HG03097 (cell line): Measurements from ENCODE around the gene FGF10.

Experiments used
- ATAC-seq: cut with Tn5 transposase; IDR thresholded peaks from one replicate; pipeline ENCODE4 v1.9.1; 2021; ENCODE audit not compliant: unreplicated experiment, low FRiP score

FGF10 gene

DNA sequence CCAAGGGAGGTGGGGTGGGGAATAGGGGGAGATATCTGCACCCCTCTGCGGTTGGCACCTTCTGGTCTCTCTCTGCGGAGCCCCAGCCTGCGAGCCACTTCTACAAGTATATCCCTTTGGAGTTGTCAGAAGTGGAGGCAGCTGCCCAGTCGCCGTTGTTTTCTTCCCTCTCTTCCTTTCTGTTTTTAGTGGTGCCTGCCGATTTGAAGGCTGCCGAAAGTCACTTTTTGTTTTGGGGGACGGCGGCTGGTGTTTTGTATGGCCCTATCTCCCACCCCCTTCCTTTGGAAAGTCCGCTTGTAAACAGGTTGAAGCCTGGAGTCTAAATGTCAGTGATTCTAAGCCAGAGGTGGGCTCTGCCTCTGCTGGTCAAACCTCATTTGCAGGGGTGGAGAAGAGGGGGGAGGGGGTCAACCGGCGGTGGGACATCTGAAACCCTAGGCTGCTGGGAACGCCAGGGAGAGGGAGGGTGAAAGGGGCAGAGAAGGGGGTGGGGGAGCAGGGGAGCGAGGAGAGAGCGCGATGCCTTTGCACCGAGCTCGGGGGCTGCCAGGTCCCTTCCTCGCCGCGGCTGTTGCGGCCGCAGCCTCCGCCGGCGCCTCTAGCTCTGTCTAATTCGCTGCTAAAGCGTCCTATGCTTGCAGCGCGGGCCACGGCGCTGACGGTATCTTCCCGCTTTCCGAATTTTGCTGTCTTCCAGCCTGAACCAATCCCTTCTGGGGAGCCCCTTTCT, at the start of gene FGF10:
FGF10 (minus strand) TSS at position 331 of the 733 bp plus-strand sequence. CDS start 738 bp downstream, outside the sequence.
- ATAC-seq: no peak

DNA sequence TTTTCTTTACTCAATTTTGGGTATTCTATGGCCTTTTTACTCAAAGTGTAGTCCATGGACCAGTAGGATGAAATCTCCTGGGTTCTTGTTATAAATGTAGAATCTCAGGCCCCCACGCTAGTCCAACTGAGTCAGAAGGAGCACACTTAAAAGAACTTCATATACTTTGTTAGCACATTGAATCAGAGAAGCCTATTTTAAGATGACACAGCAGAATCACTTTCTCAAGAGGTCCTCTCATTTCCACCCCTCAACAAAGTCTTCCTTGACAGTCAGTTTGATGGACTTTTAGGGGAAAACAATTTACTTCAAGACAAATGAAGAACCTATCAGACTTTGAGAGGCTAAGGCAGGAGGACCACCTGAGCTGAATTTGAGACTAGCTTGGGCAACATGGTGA, 37.7 kb upstream of the FGF10 start:
- no peak for ATAC-seq

DNA sequence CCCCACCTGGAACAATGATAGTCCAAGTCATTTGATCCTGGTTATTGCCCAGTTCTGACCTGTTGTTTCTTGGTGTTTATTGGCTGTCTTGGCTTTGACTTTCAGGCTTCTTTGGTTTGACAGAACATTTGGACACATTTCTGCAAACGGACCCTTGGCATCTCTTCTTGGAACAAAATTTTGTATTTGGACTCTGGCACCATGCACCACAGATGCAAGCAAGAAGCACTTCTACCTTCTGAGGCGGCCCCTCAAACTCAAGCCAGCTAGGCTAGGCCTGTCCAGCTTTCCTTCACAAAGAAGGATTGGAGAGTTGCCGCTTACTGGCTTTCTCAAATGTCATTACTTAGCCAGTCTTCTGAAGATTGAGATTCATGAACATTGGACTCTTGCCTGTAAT, 23.1 kb upstream of the FGF10 start:
- no peak for ATAC-seq

DNA sequence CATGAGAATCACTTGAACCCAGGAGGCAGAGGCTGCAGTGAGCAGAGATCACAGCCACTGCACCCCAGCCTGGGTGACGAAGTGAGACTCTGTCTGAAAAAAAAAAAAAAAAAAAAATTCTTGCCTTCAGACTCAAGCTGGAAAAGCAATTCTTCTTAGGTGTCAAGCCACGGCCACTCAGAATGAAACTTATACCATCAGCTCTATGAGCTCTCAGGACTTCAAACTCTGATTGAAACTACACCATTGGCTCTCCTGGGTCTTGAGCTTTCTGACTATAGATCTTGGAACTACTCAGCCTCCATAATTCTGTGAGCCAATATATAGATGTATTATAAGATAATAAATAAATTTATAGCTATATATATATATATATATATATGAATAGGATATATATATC, 12.9 kb upstream of the FGF10 start:
- no peak for ATAC-seq

DNA sequence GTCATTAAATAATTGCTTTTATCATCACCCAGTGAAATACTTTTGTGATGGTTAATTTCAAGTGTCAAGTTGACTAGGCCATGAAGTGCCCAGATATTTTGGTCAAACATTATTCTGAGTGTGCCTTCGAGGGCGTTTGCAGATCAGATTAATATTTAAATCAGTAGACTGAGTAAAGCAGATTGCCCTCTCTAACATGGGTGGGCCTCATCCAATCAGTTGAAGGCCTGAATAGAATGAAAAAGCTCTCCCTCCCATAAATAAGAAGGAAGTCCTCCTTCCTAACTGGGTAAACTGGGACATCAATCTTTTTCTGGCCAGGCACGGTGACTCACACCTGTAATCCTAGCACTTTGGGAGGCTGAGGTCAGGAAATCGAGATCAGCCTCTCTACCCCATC, 12.4 kb upstream of the FGF10 start:
- ATAC-seq: no peak

DNA sequence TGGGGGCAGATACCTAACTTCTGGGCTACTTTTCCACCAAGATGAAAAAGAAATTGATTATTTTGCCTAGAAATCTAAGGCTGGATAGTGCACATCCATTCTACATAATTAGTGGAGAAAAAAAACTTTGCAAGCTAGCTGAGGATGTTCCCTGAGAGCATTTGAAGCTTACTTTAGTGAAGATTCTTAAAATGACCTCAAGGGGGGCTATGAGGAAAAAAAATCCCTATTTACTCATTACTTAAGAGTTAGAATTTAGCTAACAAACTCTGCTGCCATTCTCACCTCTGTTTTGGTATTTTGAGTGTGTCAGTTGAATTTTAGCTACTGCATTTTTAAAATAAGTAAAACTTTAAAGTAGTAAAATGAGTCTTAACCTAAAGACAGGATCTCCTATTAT, 9.2 kb upstream of the FGF10 start:
- ATAC-seq: no peak

DNA sequence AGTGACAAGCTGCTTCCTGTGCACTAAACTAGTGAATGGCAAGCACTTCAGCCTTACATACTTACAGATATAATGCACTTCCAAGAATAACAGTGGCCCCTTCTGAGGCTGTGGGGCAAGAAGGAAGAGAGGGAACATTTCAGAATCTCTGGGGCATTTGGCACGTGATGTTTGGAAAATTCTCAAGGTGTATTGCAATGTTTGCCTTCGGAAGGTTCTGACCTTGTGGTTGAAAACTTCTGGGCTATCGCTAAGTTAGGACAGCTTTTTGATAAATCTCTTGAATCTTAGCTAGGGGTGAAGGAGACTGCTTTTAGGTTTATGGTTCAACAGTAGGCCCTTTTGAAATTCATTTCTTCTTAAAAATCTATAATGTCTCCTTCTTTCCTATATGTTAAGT, 7.1 kb upstream of the FGF10 start:
- no peak for ATAC-seq

DNA sequence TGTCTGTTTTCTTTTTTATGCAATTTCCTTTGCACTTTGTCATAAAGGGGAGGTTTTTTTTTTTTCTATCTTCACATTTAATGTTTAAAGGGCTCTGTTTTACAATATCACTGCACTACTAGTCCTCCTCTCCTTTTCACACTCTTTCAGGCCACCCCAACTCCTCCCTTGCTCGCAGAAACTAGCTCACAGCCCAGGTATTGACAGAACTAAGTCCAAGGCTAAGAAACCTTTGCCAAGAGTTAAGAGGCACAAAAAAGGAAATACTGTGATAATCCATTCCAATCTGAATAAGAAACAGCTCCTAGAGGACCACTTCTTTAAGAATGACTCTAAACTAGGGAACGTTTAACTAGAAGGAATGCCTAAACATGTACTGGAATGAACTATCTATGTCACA, 1.1 kb upstream of the FGF10 start:
- ATAC-seq: no peak

DNA sequence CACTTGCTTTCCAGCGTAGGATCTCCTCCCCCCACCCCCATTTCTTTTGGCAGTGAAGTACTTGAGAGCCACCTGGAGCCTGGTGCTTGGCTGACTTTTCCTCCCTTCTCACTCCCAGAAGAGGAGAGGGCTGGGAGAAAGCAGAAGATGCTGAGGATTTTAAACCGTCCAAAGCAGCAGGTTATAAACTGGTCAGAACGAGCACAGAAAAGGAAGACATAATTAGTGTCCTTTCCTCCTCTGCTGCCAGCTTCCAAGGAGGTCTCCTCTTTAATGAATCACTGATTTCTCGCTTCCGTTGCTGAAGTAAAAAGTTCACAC, 563 bp upstream of the FGF10 start:
- no peak for ATAC-seq

DNA sequence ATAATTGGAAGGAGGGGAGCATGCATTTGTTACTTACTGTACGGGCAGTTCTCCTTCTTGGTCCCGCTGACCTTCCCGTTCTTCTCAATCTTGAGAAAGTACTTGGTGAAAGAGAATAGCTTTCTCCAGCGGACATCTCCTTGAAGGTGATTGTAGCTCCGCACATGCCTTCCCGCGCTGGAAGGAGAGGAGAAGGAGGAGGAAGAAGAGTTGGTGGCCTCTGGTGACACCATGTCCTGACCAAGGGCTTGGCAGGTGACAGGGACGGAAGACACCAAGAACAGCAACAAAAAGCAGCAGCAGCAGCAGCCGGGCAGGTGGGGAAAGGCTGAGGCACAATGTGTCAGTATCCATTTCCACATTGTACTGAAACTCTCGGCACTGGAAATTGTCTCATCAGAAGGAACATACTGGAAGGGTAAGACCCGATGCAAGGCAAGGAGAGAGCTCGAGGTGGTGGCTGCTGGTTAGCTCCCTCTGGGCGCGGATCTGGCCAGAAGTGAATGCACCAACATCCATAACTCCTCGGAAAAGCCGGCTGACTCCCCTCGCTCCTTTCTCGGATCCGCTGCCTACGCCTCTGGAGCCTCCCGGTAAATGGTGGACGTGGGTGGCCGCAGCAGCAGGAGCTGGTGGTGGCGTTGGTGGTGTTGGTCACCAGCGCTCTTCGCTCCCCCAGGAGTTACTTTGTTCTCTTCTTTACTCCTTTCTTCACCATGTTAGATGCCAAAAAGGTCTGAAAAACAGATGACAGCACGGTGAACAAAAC, 715 bp downstream of the FGF10 start:
- no peak for ATAC-seq

DNA sequence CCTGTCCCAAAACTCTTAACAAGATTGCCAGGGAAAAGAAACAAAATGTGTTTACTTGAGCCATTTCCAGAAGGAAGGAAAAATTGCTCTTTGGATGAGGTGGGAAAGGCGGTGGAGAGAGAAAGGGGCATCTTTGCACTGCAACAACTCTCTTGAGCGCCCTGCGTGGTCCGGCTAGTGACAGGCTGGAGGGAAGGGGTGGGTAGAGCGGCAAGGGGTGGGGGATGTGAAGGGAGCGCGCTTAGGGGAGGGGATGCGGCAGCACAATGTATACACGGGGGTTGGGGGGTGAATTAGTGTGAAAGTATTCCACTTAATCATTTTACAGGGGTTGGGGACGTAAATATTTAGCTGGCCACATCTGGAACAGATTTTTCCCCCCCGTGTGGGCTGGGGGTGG, 1.3 kb downstream of the FGF10 start:
- ATAC-seq: no peak

DNA sequence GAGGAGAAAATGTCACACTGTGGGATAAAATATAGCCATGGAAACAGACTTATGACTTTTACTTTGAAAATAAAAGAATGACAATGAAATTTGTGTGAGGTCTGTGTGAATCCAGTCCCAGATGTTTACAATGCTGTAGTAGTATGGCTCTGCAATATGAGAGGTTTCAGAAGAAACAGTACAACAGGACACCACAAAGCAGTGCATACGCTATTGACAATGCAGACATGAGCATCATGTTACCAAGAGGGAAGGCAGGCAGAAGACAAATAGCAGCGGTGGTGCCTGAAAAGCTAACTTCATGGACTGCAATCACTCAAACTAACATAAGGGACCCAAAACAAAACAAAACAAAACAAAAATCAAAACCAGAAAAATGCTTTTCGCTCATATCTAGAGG, 1.8 kb downstream of the FGF10 start:
- ATAC-seq: no peak

DNA sequence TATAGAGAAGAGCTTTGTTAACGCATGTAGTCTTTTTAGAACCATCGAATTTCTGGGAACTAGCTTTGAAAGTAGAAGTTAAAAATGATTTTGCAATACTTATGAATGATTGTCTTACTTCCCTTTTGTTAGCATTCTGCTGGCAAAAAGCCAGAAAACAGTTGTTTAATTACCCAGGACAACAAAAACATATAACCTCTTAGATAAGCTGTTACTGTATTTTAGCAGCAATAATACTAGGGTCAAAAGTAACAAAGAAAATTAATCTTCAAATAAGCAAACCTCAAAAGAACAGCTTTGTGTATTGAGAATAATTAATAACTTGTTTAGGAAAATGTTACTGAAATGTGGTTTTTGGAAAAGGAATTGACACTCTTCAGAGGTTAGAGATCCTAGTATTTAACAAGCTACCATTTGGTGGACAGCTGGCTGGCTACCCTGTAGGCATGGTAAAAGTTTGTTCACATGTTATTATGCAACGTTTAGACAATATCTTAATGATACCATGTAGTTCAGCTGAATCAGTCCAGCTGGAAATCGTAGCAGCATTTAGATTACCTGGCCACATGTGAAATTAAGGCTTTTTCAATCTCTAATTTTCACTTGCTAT, 3.8 kb downstream of the FGF10 start:
- no peak for ATAC-seq

DNA sequence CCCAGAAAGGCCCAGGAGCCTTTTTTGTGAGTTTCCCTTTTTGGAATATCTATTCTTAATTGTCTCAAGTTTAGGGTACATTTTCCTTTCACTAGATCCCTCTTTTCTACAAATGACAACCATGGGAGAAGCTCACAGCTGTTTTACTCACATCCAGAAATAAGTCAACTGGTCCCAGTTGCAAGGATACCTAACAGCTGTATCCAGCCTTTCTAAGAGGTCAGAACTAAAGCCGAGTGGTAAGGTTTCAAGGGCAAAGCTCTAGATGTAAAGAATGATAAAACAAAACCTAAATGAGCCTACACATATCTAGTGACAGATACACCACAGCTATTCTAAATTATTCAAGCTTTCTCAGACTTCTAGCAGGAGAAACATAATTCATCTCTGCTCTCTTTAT, 4.4 kb downstream of the FGF10 start:
- ATAC-seq: no peak

DNA sequence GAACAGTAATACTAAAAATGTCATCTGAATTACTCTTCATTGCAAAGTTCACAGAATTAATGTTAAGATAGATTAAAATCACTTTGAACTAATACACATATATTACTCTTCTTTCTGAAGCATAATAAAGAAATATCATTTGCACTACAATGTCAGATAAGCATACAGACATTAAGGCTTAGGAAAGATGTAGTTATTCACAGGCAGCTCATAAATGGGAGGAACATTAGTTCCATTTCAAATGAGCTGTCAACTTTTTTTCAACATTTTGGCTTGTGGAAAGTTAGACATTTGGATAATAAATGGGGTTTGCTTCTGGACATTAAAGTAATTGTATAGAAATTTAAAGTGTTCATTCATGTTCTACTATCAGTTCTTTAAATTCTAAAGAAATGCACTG, 6.3 kb downstream of the FGF10 start:
- ATAC-seq: no peak

DNA sequence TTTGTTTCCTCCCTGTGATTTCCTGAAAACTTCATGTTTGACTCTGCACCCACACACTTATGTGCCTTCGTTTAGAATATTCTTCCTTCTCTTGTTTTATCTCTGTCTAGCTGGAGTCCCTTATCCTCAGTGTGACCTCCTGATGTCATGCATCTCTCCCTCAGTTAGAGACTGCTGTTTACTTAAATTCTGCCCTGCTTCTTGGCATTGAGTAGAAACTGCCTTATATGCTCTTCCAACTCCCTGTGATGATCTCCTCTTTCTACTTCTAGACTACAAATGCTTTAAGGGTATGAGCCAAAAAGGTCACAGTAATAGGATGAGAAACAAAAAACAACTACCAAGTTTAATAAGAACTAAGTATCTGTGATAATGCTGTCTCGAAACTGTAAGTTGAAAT, 12.2 kb downstream of the FGF10 start:
- ATAC-seq: no peak

DNA sequence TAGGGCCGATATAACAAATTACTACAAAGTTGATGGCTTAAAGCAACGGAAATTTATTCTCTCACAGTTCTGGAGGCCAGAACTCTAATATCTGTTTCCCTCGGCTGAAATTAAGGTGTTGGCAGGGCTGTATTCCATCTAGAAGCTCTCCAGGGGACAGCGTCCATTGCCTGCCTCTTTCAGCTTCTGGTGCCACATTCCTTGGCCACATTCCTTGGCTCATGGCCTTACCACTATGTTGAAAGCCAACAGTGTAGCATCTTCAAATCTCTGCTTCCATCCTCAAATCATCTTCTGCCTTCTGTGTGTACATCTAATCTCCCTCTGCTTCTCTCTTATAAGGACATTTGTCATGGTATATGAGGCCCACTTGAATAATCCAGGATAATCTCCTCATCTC, 17.2 kb downstream of the FGF10 start:
- ATAC-seq: no peak

DNA sequence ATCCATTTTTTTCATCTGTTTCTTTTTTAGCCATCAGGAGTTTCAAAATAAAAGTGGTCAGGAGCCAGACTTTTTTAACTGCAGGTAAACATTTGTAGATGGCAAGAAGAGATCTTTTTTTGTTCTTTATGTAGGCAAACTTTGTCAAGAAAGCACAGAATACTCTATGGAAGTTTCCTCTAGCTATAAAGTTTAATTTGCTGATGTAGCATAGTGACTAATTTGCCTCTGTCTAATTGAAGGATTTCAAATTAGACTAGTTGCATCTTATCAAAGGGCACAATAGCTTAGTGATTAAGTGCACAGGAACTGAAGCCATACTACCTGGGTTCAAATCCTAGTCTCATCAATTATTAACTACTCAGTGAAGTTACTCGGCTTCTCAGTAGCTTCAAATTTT, 22.0 kb downstream of the FGF10 start:
- no peak for ATAC-seq

DNA sequence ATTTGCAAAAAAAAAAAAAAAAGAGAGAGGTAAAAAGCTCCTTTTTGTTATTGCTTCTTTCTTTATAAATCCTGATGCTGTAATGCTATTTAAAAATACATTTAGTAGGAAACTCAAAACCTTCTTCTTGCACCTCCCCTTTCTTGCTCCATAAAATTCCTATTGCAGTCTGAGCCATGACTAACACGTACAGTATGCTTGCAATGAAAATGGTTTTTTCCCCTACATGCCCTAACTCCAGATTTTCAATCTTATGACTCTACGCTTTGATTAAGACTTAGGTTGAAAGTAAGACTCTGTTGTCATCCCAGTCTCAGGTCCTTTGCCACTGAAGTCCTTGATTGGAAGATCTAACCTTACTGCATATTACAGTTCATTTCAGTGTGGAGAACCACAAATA, 23.9 kb downstream of the FGF10 start:
- ATAC-seq: no peak

DNA sequence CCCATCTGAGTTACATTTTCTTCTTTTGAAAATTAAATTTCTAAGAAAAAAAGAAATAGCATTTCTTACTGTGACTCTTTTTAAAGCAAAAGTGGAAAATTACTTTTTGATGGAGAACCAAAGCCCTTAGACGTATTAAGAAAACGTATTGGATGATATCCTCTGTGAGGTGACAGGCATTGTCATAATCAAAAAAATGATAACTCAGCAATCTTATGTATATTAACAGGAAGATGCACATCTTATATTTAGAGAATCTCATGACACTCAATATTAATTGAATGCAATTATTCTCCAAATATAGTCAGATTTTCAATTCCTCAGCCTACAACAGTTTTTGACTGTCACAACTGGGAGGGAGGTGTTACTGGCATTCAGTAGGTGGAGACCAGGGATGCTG, 25.1 kb downstream of the FGF10 start:
- no peak for ATAC-seq

DNA sequence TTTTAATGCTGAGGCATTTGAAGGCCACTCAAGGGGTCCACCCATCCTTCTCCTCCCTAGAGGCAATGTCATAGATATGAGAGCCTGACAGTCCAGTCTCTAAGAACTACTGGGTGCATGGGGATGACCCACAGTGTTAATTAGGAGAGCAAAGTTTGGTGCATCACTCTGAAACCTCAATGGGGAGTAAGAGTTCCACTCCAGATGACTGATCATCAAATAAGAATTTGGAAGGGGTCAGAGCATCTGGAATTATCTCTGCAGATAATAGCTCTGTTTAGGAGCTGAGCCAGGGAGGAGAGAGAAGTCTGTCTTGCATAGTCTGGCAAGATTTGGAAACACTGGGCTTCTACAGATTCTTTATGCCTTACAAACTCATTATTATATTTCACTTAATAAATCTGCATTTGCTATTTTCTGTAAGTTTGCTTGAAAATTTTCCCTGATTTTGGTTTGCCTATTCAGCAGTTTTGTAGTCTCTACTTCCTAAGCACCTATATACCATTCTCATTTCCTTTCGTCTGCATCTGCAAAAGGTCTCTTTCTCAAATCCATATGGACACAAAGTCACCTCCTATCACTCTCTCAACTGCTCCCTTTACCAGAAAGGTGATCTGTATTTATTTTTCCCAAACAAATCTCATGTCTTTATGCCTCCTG, 27.7 kb downstream of the FGF10 start:
- ATAC-seq: no peak

DNA sequence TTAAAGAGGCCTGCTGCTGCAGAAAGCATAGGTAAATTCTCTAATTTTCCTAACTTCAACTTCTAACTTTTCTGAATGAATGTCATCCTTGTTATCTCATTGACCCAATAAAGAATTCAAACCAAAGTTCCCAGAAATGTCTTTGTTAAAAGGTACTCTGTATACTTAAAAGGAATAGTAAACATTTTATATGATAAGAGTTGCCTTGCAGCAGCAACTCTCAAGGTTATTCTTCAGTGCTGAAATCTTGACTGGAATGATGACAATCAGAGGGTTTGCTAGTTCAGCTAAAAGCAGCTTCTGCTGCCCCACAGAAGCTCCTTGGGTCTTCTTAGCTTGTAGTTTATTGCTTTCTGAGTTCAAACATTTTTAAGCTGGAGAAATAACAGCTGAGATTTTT, 28.3 kb downstream of the FGF10 start:
- ATAC-seq: no peak
